Esophagus muscularis mucosa (tissue), 3 donors: ENCODE results near the gene ACY1.

ENCODE experiments used
- POLR2A ChIP-seq: fragments of 450-650 bp; IDR thresholded peaks from one replicate; pipeline ENCODE4 v1.6.1; 2017; ENCODE audit warnings: antibody characterized with exemption, moderate library complexity, mild to moderate bottlenecking, low read depth
- TF ChIP-seq, protein P1 (sequence below), 3 experiments: fragments of 200-600 bp in 2 of 3; fragments of 450-650 bp in 1 of 3; sonication (generic) in 2 of 3; IDR thresholded peaks; one replicate each; pipeline ENCODE4 v1.5.1; 2017 to 2019; ENCODE audit warnings: antibody characterized with exemption in 3 of 3, mild to moderate bottlenecking in 2 of 3, moderate library complexity in 1 of 3

DNA sequence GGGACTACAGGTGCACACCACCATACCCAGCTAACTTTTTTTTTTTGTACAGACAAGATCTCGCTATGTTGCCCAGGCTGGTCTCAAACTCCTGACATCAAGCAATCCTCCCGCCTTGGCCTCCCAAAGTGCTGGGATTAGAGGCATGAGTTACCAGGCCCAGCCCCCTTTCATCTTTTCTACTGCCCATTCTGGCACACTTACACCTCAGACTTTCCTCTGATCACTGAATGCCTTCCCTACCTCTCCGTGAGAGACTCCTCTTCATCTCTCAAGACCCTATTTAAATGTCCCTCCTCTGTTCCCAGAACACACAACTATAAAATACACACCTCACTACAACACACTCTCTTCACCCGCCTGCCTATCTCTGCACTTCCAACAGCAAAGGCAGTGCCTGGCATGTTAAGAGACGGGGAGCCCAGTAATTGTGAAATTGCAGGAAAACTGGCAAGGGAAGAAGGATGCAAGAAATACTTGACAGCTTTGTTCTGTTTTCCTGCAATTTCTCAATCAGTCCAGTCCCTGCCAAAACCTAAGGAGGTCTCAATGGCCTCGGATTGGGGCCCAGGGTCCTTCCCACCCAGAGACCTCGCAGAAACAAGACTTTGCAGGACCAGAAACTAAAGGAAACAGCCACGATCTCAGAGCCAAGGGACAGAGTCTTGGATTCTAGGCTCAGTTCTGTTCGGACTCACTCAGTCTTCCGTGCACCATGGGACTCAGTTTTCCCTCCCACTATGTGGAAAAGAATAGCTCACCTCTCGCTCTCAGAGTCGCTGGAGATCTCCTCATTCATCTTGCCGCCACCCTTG, 42.5 kb upstream of the ACY1 start:
- TF ChIP-seq, protein P1, sequence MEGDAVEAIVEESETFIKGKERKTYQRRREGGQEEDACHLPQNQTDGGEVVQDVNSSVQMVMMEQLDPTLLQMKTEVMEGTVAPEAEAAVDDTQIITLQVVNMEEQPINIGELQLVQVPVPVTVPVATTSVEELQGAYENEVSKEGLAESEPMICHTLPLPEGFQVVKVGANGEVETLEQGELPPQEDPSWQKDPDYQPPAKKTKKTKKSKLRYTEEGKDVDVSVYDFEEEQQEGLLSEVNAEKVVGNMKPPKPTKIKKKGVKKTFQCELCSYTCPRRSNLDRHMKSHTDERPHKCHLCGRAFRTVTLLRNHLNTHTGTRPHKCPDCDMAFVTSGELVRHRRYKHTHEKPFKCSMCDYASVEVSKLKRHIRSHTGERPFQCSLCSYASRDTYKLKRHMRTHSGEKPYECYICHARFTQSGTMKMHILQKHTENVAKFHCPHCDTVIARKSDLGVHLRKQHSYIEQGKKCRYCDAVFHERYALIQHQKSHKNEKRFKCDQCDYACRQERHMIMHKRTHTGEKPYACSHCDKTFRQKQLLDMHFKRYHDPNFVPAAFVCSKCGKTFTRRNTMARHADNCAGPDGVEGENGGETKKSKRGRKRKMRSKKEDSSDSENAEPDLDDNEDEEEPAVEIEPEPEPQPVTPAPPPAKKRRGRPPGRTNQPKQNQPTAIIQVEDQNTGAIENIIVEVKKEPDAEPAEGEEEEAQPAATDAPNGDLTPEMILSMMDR (IDR thresholded peaks at IDR 0.05), result no peak
- TF ChIP-seq POLR2A, result no peak
